GM12878 (cell line): Measurements from ENCODE around the gene LRRC8A.

Source experiments
- CREB1 ChIP-seq: IDR thresholded peaks from 2 replicates; pipeline ENCODE4 v1.6.1; 2012; ENCODE audit warnings: low read depth, mild to moderate bottlenecking, inconsistent platforms
- EP300 ChIP-seq, 2 experiments: fragments of 150-350 bp in 1 of 2; IDR thresholded peaks; 2 replicates each; pipeline ENCODE4 v1.6.1; 2011 to 2012; ENCODE audit warnings: low read depth in 2 of 2, low read length in 2 of 2, borderline replicate concordance in 1 of 2, improper control_type of control experiment in 1 of 2, inconsistent platforms in 1 of 2; ENCODE audit not compliant: control insufficient read depth in 1 of 2
- HDAC6 ChIP-seq: fragments of 200-600 bp; sonication (generic); IDR thresholded peaks from one replicate; pipeline ENCODE4 v1.8.0; 2017; ENCODE audit warnings: antibody characterized with exemption; ENCODE audit not compliant: unreplicated experiment
- NFIC ChIP-seq: IDR thresholded peaks from 2 replicates; pipeline ENCODE4 v1.6.1; 2012; ENCODE audit warnings: low read depth, mild to moderate bottlenecking, inconsistent platforms, low read length, moderate library complexity
- POLR2A ChIP-seq: IDR thresholded peaks from 2 replicates; pipeline ENCODE4 v1.6.1; 2011; ENCODE audit warnings: low read depth, mild to moderate bottlenecking, low read length
- POLR2AphosphoS2 ChIP-seq: IDR thresholded peaks from 2 replicates; pipeline ENCODE4 v1.6.1; 2011; ENCODE audit warnings: low read depth, mild to moderate bottlenecking, low read length, improper control_type of control experiment, moderate library complexity
- POLR2AphosphoS5 ChIP-seq: IDR thresholded peaks from 2 replicates; pipeline ENCODE4 v1.6.1; 2011; ENCODE audit warnings: mild to moderate bottlenecking, low read length, inconsistent platforms
- POU2F2 ChIP-seq: IDR thresholded peaks from 3 replicates; pipeline ENCODE4 v1.6.1; 2011; ENCODE audit warnings: low read depth, mild to moderate bottlenecking, low read length, borderline replicate concordance
- SPI1 ChIP-seq: IDR thresholded peaks from 2 replicates; pipeline ENCODE4 v1.6.1; 2011; ENCODE audit warnings: low read depth, mild to moderate bottlenecking, low read length, moderate library complexity, borderline replicate concordance; ENCODE audit not compliant: insufficient read depth
- ZNF207 ChIP-seq: fragments of 450-650 bp; IDR thresholded peaks from 2 replicates; pipeline ENCODE4 v1.6.1; 2014; ENCODE audit warnings: antibody characterized with exemption, mild to moderate bottlenecking, borderline replicate concordance
- TF ChIP-seq, protein P1 (sequence below): fragments of 450-650 bp; IDR thresholded peaks from 2 replicates; pipeline ENCODE4 v1.6.1; 2017; ENCODE audit warnings: mild to moderate bottlenecking
- TF ChIP-seq, protein P2 (sequence below), 3 experiments: IDR thresholded peaks in 2 of 3; conservative IDR thresholded peaks in 1 of 3; 2 replicates each; pipeline ENCODE4 v1.5.1; 2011; ENCODE audit warnings: low read depth in 3 of 3, low read length in 3 of 3, mild to moderate bottlenecking in 3 of 3, control low read depth in 2 of 3, moderate library complexity in 2 of 3, inconsistent platforms in 1 of 3, mixed read lengths in 1 of 3; ENCODE audit not compliant: control insufficient read depth in 2 of 3, insufficient read depth in 1 of 3; ENCODE audit errors: extremely low read depth in 1 of 3
- TF ChIP-seq, protein P3 (sequence below): fragments of 450-650 bp; IDR thresholded peaks from 2 replicates; pipeline ENCODE4 v1.6.1; 2014; ENCODE audit warnings: mild to moderate bottlenecking
- TF ChIP-seq, protein P4 (sequence below): IDR thresholded peaks from 2 replicates; pipeline ENCODE4 v1.6.1; 2011; ENCODE audit warnings: low read depth, low read length, improper control_type of control experiment, borderline replicate concordance

DNA sequence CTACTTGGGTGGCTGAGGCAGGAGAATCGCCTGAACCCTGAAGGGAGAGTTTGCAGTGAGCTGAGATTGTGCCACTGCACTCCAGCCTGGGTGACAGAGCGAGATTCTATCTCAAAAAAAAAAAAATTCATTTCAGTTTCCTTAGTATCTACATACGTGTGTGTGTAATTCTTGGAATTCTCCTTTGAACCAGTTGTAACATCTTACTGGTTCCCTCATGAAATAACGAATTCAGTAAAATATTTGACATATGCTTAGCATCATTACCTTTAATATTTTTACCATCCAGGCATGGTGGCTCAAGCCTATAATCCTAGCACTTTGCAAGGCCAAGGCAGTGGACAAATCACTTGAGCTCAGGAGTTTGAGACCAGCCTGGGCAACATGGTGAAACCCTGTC, 47.6 kb downstream of the LRRC8A start:
- no peak for TF ChIP-seq NFIC
- no peak for TF ChIP-seq HDAC6
- TF ChIP-seq, protein P1, sequence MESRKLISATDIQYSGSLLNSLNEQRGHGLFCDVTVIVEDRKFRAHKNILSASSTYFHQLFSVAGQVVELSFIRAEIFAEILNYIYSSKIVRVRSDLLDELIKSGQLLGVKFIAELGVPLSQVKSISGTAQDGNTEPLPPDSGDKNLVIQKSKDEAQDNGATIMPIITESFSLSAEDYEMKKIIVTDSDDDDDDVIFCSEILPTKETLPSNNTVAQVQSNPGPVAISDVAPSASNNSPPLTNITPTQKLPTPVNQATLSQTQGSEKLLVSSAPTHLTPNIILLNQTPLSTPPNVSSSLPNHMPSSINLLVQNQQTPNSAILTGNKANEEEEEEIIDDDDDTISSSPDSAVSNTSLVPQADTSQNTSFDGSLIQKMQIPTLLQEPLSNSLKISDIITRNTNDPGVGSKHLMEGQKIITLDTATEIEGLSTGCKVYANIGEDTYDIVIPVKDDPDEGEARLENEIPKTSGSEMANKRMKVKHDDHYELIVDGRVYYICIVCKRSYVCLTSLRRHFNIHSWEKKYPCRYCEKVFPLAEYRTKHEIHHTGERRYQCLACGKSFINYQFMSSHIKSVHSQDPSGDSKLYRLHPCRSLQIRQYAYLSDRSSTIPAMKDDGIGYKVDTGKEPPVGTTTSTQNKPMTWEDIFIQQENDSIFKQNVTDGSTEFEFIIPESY = no peak
- no peak for TF ChIP-seq POLR2AphosphoS2
- TF ChIP-seq, protein P2, sequence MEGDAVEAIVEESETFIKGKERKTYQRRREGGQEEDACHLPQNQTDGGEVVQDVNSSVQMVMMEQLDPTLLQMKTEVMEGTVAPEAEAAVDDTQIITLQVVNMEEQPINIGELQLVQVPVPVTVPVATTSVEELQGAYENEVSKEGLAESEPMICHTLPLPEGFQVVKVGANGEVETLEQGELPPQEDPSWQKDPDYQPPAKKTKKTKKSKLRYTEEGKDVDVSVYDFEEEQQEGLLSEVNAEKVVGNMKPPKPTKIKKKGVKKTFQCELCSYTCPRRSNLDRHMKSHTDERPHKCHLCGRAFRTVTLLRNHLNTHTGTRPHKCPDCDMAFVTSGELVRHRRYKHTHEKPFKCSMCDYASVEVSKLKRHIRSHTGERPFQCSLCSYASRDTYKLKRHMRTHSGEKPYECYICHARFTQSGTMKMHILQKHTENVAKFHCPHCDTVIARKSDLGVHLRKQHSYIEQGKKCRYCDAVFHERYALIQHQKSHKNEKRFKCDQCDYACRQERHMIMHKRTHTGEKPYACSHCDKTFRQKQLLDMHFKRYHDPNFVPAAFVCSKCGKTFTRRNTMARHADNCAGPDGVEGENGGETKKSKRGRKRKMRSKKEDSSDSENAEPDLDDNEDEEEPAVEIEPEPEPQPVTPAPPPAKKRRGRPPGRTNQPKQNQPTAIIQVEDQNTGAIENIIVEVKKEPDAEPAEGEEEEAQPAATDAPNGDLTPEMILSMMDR (IDR thresholded peaks at IDR 0.05 in 2 of 3, conservative IDR thresholded peaks at IDR 0.05 in 1 of 3; ENCODE audit: control insufficient read depth in 2 of 3, extremely low read depth in 1 of 3, insufficient read depth in 1 of 3, low read depth in 3 of 3, low read length in 3 of 3) = no peak
- TF ChIP-seq, protein P3, sequence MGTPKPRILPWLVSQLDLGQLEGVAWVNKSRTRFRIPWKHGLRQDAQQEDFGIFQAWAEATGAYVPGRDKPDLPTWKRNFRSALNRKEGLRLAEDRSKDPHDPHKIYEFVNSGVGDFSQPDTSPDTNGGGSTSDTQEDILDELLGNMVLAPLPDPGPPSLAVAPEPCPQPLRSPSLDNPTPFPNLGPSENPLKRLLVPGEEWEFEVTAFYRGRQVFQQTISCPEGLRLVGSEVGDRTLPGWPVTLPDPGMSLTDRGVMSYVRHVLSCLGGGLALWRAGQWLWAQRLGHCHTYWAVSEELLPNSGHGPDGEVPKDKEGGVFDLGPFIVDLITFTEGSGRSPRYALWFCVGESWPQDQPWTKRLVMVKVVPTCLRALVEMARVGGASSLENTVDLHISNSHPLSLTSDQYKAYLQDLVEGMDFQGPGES = no peak
- no peak for TF ChIP-seq ZNF207
- no peak for TF ChIP-seq POLR2AphosphoS5
- no peak for TF ChIP-seq POLR2A
- TF ChIP-seq, protein P4, sequence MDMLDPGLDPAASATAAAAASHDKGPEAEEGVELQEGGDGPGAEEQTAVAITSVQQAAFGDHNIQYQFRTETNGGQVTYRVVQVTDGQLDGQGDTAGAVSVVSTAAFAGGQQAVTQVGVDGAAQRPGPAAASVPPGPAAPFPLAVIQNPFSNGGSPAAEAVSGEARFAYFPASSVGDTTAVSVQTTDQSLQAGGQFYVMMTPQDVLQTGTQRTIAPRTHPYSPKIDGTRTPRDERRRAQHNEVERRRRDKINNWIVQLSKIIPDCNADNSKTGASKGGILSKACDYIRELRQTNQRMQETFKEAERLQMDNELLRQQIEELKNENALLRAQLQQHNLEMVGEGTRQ = no peak
- TF ChIP-seq SPI1 = no peak
- no peak for TF ChIP-seq EP300 (IDR thresholded peaks at IDR 0.05; ENCODE audit: borderline replicate concordance in 1 of 2, control insufficient read depth in 1 of 2, low read depth in 2 of 2, low read length in 2 of 2)
- TF ChIP-seq CREB1 = no peak
- TF ChIP-seq POU2F2 = no peak
